K562 (cell line): Measurements from ENCODE around the gene IMMP2L. TPM values are rescaled to one million over a fixed set of nuclear protein-coding genes. Genes with fewer than 3 reads are reported as not detected.

ENCODE experiments used
- ATAC-seq: fragments of 200-7000 bp; cut with Tn5 transposase; 3 replicates; pipeline ENCODE4 v1.9.1; 2020; ENCODE audit warnings: moderate library complexity
- BruUV-seq: library from RNA; stranded (reverse); fragments of 400-500 nt; replicated peaks from 2 replicates; lab custom pipeline; 2021; lab: Mats Ljungman, UMichigan
- CTCF ChIA-PET: fragments of 300-600 bp; formaldehyde crosslinking; extraction: SDS; loops from one replicate; lab custom pipeline; 2021; ENCODE audit warnings: low intra/inter-chr PET ratio; lab: Yijun Ruan, JAX
- POLR2A ChIA-PET: fragments of 300-600, 350-650 bp; sonication (Branson Sonifier 250); formaldehyde crosslinking; extraction: SDS; loops from one replicate; lab custom pipeline; 2021; ENCODE audit warnings: antibody characterized with exemption, inconsistent platforms; lab: Yijun Ruan, JAX
- DNase-seq, 4 experiments: peaks; one replicate each; pipeline versions ENCODE4 v3.0.0 to v3.0.0-alpha.2; 2011 to 2018; ENCODE audit warnings: low spot score in 3 of 4, mixed read lengths in 3 of 4; ENCODE audit errors: extremely low read depth in 1 of 4
- FAIRE-seq: peaks from 2 replicates; lab custom pipeline; 2011; peaks lifted over from hg19 to GRCh38; lab: Jason Lieb, UNC
- H2AFZ ChIP-seq: 2 replicates; pipeline ENCODE4 v1.6.0; 2011; ENCODE audit warnings: low read depth, low read length, control low read depth, inconsistent platforms
- H3K27ac ChIP-seq: fragments of 200-600 bp; 3 replicates; pipeline ENCODE4 v1.8.0; 2011; ENCODE audit warnings: low read depth, mild to moderate bottlenecking, control low read depth, inconsistent platforms, low read length, moderate library complexity, mixed read lengths; ENCODE audit errors: extremely low read depth
- H3K27me3 ChIP-seq, 2 experiments: fragments of 300-600 bp in 1 of 2; 2 replicates in 1 of 2; 3 replicates in 1 of 2; pipeline versions ENCODE4 v1.6.0 to v1.8.0; 2011; ENCODE audit warnings: inconsistent platforms in 2 of 2, low read length in 2 of 2, mild to moderate bottlenecking in 1 of 2, mixed read lengths in 1 of 2, moderate library complexity in 1 of 2; ENCODE audit not compliant: control insufficient read depth in 2 of 2, insufficient read depth in 2 of 2
- H3K36me3 ChIP-seq: fragments of 300-600 bp; 3 replicates; pipeline ENCODE4 v1.8.0; 2011; ENCODE audit warnings: mild to moderate bottlenecking, low read length, inconsistent platforms; ENCODE audit not compliant: control insufficient read depth, insufficient read depth
- H3K4me1 ChIP-seq, 2 experiments: fragments of 200-600 bp in 1 of 2; replicated peaks in 1 of 2; 2 replicates in 1 of 2; 3 replicates in 1 of 2; pipeline versions ENCODE4 v1.5.1 to v1.8.0; 2011; ENCODE audit warnings: inconsistent platforms in 2 of 2, low read length in 2 of 2, mild to moderate bottlenecking in 1 of 2, mixed read lengths in 1 of 2, moderate library complexity in 1 of 2; ENCODE audit not compliant: control insufficient read depth in 2 of 2, insufficient read depth in 2 of 2
- H3K4me2 ChIP-seq: 2 replicates; pipeline ENCODE4 v1.6.1; 2011; ENCODE audit warnings: low read length, control low read depth, inconsistent platforms, mixed read lengths; ENCODE audit not compliant: insufficient read depth
- H3K4me3 ChIP-seq: fragments of 200-600 bp; sonication (generic), shearing (Covaris generic); 2 replicates; pipeline ENCODE4 v1.5.1; 2016; ENCODE audit warnings: control low read depth, inconsistent platforms
- H3K79me2 ChIP-seq: fragments of 200-600 bp; 3 replicates; pipeline ENCODE4 v1.8.0; 2011; ENCODE audit warnings: low read length, inconsistent platforms; ENCODE audit not compliant: control insufficient read depth, insufficient read depth
- H3K9ac ChIP-seq, 2 experiments: 2 replicates each; pipeline versions ENCODE4 v1.6.0 to v1.6.1; 2011; ENCODE audit warnings: low read depth in 2 of 2, low read length in 2 of 2, control low read depth in 1 of 2, inconsistent platforms in 1 of 2, mild to moderate bottlenecking in 1 of 2, mixed read lengths in 1 of 2; ENCODE audit not compliant: insufficient read depth in 1 of 2
- H3K9me1 ChIP-seq: one replicate; pipeline ENCODE4 v1.6.0; 2011; ENCODE audit warnings: inconsistent platforms, mild to moderate bottlenecking, low read length, moderate library complexity; ENCODE audit not compliant: control insufficient read depth, insufficient read depth
- H3K9me3 ChIP-seq: replicated peaks from 2 replicates; pipeline ENCODE4 v1.5.1; 2011; ENCODE audit warnings: low read depth, low read length, inconsistent platforms; ENCODE audit not compliant: control insufficient read depth, insufficient read depth
- H4K20me1 ChIP-seq: replicated peaks from 2 replicates; pipeline ENCODE4 v1.6.1; 2011; ENCODE audit warnings: low read length, inconsistent platforms, mixed read lengths; ENCODE audit not compliant: control insufficient read depth, insufficient read depth
- DNMT1 ChIP-seq: fragments of 450-650 bp; IDR thresholded peaks from 2 replicates; pipeline ENCODE4 v1.6.1; 2016; ENCODE audit warnings: antibody characterized with exemption, mild to moderate bottlenecking
- ESRRA ChIP-seq: fragments of 450-650 bp; IDR thresholded peaks from 2 replicates; pipeline ENCODE4 v1.6.1; 2014; ENCODE audit warnings: low read depth, mild to moderate bottlenecking, moderate library complexity, borderline replicate concordance
- FOS ChIP-seq: IDR thresholded peaks from 3 replicates; pipeline ENCODE4 v1.6.1; 2011; ENCODE audit not compliant: insufficient read length; ENCODE audit errors: extremely low read depth
- HMGN3 ChIP-seq: IDR thresholded peaks from 2 replicates; pipeline ENCODE4 v1.6.1; 2011; ENCODE audit warnings: borderline replicate concordance, low read depth, mild to moderate bottlenecking, mixed read lengths, low read length; ENCODE audit not compliant: insufficient read length; ENCODE audit errors: extremely low read depth
- JUN ChIP-seq, 2 experiments: sonication (generic) in 1 of 2; formaldehyde crosslinking in 1 of 2; IDR thresholded peaks; 2 replicates each; pipeline versions ENCODE4 v1.6.1 to v1.8.0; 2012 to 2022; ENCODE audit warnings: borderline replicate concordance in 2 of 2, mild to moderate bottlenecking in 2 of 2, improper control_type of control experiment in 1 of 2, low read depth in 1 of 2, low read length in 1 of 2, missing genetic modification reagents in 1 of 2
- ZBTB7A ChIP-seq: IDR thresholded peaks from 2 replicates; pipeline ENCODE4 v1.6.1; 2011; ENCODE audit warnings: low read depth, mild to moderate bottlenecking, low read length, moderate library complexity, borderline replicate concordance; ENCODE audit not compliant: control insufficient read depth
- ZNF318 ChIP-seq, 2 experiments: fragments of 450-650 bp; IDR thresholded peaks; 2 replicates each; pipeline ENCODE4 v1.6.1; 2016; ENCODE audit warnings: mild to moderate bottlenecking in 2 of 2, borderline replicate concordance in 1 of 2, low read depth in 1 of 2, moderate library complexity in 1 of 2
- ZNF507 ChIP-seq: conservative IDR thresholded peaks from 2 replicates; pipeline ENCODE4 v1.6.1; 2017; ENCODE audit warnings: missing genetic modification characterization, missing compliant biosample characterization
- WGBS: fragments of 100-300 bp; shearing (Covaris generic); methylation state at CpG from one replicate; pipeline ENCODE4 v1.1.6; 2016; ENCODE audit warnings: low coverage, mixed read lengths; ENCODE audit not compliant: insufficient coverage; ENCODE audit errors: missing lambda C conversion rate; 5-methylcytosine and 5-hydroxymethylcytosine counted together
- in situ Hi-C: fragments of 300-500 bp; cut with MboI; formaldehyde crosslinking; loops from 4 replicates; pipeline ENCODE4 v1.15.0; 2018; ENCODE audit warnings: inconsistent platforms, mixed read lengths
- intact Hi-C: fragments of 100-400 bp; cut with micrococcal nuclease; formaldehyde crosslinking; loops from 2 replicates; pipeline ENCODE4 v1.14.2; 2022
- polyA plus RNA-seq, 8 experiments: library from polyadenylated mRNA; depleted of rRNA in 4 of 8; stranded (reverse) in 5 of 8; unstranded in 3 of 8; fragments of >200 nt; fragmentation: Nextera tagmentation in 2 of 8; fragmentation: Illumina TruSeq in 1 of 8; extraction: Ambion mirVana in 2 of 8; extraction: Trizol in 1 of 8; gene quantifications; 2 replicates each; pipeline versions ENCODE4 v1.2.1 to v1.2.3, GENCODE V29; 2011 to 2014; ENCODE audit warnings: inconsistent platforms in 1 of 8, missing spikeins in 1 of 8
- total RNA-seq, 7 experiments: library from RNA; depleted of rRNA in 6 of 7; stranded (reverse); fragments of >200 nt in 6 of 7; fragmentation: Illumina TruSeq in 2 of 7; extraction: Trizol in 2 of 7; gene quantifications; 2 replicates each; pipeline versions ENCODE4 v1.2.1 to v1.2.3, GENCODE V29; 2011 to 2021; ENCODE audit warnings: low replicate concordance in 1 of 7
- TF ChIP-seq, protein P1 (sequence below): sonication (generic); formaldehyde crosslinking; IDR thresholded peaks from 2 replicates; pipeline ENCODE4 v1.8.0; 2023; ENCODE audit warnings: mild to moderate bottlenecking, missing genetic modification reagents
- TF ChIP-seq, protein P2 (sequence below): fragments of 450-650 bp; formaldehyde crosslinking; IDR thresholded peaks from 2 replicates; pipeline ENCODE4 v1.4.0; 2022; ENCODE audit warnings: mild to moderate bottlenecking, moderate library complexity

IMMP2L gene
- total and polyA plus RNA-seq, 9 of the 15 experiments (the other 6 are each of a cell fraction or from before 2014, with no cell fraction given), result 29.7 to 116 (median 53.0) TPM

GRCh38 chr7:111475959-111476358 is 86.3 kb downstream of the IMMP2L start:
- Histone ChIP-seq H3K9ac (peak overlapping the region in 1 of 2 experiments; percentile 46; a peak in 2 of 4 replicates), H2AFZ (no peak overlapping the region), H3K79me2 (peaks cover 10% of the 10 kb centered on the region; the same call in 1 of the 3 replicates), H4K20me1 (no peaks in the 10 kb centered on the region), H3K9me1 (no peaks in the 10 kb centered on the region), H3K4me3 (no peak overlapping the region), H3K4me2 (no peak overlapping the region), H3K4me1 (peaks cover 6 to 47% of the 10 kb centered on the region in 2 experiments; a peak in 4 of 5 replicates), H3K27ac (peak overlapping the region; percentile 68; the same call in 2 of the 3 replicates), H3K9me3 (peaks cover 18% of the 10 kb centered on the region), H3K27me3 (no peaks in the 10 kb centered on the region), H3K36me3 (peaks cover 28% of the 10 kb centered on the region; the same call in 2 of the 3 replicates)
- ChIA-PET CTCF (no interaction called here), POLR2A (interaction anchor here (1.4 kb wide), 1 partner anchor 12 kb away, joined by 4 read pairs; no protein-coding TSS in a partner anchor)
- intact Hi-C loops (loop anchor here (1.0 to 5.0 kb wide), 4 partner anchors 38 to 249 kb away; no protein-coding TSS in a partner anchor), in situ Hi-C loops (loop anchor here (5.0 kb wide), 1 partner anchor 384 kb away; the partner anchor contains the start of gene LRRN3)
- FAIRE-seq, result no peak
- no TSS peak for BruUV-seq
- DNase-seq, result peak in 2 of 4 experiments; percentile 32 to 58
- peak; percentile 83 for ATAC-seq
- WGBS, result 88% methylated on average over 1 of the region's 1 CpG
- TF ChIP-seq ZBTB7A, result no peak
- peak in 1 of 2 experiments; percentile 22; a peak in 1 of 4 replicates for TF ChIP-seq ZNF318 (IDR thresholded peaks at IDR 0.05; ENCODE audit: borderline replicate concordance in 1 of 2, low read depth in 1 of 2)
- no peak for TF ChIP-seq HMGN3
- TF ChIP-seq, protein P1, sequence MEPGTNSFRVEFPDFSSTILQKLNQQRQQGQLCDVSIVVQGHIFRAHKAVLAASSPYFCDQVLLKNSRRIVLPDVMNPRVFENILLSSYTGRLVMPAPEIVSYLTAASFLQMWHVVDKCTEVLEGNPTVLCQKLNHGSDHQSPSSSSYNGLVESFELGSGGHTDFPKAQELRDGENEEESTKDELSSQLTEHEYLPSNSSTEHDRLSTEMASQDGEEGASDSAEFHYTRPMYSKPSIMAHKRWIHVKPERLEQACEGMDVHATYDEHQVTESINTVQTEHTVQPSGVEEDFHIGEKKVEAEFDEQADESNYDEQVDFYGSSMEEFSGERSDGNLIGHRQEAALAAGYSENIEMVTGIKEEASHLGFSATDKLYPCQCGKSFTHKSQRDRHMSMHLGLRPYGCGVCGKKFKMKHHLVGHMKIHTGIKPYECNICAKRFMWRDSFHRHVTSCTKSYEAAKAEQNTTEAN, result no peak
- TF ChIP-seq FOS, result no peak
- TF ChIP-seq, protein P2, sequence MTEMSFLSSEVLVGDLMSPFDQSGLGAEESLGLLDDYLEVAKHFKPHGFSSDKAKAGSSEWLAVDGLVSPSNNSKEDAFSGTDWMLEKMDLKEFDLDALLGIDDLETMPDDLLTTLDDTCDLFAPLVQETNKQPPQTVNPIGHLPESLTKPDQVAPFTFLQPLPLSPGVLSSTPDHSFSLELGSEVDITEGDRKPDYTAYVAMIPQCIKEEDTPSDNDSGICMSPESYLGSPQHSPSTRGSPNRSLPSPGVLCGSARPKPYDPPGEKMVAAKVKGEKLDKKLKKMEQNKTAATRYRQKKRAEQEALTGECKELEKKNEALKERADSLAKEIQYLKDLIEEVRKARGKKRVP (CRISPR knock-in tag), result peak; percentile 79
- no peak for TF ChIP-seq DNMT1
- TF ChIP-seq JUN (IDR thresholded peaks at IDR 0.05; ENCODE audit: borderline replicate concordance, low read depth, low read length), result peak; percentile 45; the same call in 1 of the 2 replicates
- no peak for TF ChIP-seq JUN (CRISPR knock-in tag; IDR thresholded peaks at IDR 0.05; ENCODE audit: borderline replicate concordance)
- peak; percentile 36; the same call in 1 of the 2 replicates for TF ChIP-seq ESRRA
- no peak for TF ChIP-seq ZNF507 (tag)
